ENCODE measurements around the gene SPATS2. TPM values are rescaled to one million over a fixed set of nuclear protein-coding genes. Genes with fewer than 3 reads are reported as not detected.
"Not testable (repeated sequence)": the region's sequence is repeated elsewhere in the genome, so short reads cannot be mapped to it uniquely, and the experiment has no call there.

SPATS2 gene
- total RNA-seq, 1 donor from 2014 or later = 12.3 TPM

DNA sequence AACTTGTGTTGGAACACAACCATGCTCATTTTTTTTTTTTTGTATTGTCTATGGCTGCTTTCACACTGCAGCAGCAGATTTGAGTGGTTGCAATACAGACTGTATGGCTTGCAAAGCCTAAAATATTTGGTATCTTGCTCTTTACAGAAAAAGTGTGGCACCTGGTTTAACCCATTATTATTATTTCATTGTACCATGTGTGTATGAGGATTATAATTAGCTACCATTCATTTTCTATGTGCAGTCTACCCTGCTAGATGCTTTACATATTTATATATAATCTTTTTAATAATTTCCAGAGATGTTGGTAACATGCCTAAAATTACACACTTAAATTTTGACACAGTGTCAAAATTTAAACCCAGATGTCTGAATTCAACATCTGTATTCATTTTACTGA, 37.7 kb downstream of the SPATS2 start:
- no peak for DNase-seq (ENCODE audit: low spot score)

DNA sequence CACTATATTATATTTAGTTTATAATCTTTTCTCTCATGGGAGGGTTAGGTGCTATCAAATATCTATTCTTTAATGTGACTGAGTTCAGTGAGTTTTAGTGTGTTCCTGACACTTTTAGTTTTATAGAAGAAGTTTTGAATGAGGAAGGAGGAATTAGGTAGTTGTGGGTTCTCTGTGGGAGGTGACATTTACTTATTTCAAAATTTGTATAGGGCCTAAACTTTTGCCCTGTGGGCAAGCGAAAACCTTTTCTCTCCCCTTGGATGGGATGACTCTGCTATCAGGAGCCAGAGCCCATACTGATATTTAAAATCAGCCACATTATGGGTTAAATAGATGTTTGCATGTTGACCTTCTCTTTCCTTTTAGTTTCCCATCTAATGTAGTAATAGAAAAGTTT, 43.6 kb downstream of the SPATS2 start:
- DNase-seq (ENCODE audit: low spot score) = no peak

- DNase-seq (ENCODE audit: low spot score) = no peak
Observed at GRCh38 chr12:49413010-49413409, 45.7 kb downstream of the SPATS2 start.

DNA sequence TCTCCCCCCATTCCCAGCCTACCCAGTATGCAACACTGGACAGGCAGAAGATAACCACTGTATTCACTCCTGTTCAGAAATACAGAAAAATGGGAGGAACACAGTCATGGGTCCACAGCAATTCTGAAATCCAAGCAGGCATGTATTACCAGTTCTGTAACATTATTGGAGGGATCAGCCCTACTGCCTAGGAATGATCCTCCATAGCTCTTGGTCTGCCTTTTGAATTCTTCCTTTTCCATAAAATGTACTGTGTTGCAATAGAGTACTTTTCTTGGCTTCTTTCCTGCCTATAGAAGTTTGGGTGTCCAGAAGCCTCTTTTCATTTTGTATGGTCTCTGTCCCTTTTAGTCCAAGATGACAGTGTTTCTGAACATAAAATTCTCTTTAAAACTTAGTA, 46.5 kb downstream of the SPATS2 start:
- peak; percentile 31 for DNase-seq (ENCODE audit: low spot score)

DNA sequence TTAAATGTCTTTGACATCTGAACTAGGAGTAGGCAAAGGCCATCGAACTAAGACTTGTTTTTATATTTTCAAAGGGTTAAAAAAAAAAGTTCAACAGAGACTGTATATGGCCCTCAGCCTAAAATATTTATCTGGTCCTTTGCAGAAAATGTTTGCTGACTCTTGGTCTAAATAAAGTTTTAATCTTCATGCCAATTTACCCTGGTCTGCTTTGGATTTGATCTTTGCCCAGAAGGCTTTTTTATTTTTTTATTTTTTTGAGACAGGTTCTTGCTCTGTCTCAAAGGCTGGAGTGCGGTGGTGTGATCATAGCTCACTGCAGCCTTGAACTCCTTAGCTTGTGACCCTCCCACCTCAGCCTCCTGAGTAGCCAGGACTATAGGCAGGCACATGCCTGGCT, 47.1 kb downstream of the SPATS2 start:
- DNase-seq (ENCODE audit: low spot score) = no peak

DNA sequence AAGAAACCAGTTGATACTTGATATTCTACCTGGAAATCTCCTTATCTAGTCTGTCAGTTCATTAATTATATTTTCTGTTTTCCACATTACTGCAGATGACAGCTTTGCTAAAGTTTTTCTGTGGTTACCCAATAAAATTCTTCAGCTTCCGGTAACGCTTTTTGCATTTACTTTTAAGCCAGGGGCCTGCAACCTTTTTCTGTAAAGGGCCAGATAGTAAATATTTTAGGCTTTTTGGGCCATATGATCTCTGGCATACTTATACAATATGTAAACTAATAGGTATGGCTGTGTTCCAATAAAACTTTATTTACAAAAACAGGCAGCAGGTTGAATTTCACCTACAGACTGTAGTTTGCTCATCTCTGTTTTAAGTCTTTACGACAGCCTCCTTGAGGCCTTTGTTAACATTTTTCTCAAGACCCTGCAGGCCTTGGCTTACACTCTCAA, 48.3 kb downstream of the SPATS2 start:
- peak; percentile 12 for DNase-seq (ENCODE audit: low spot score)

GRCh38 chr12:49416892-49417291, 49.6 kb downstream of the SPATS2 start:
- DNase-seq (ENCODE audit: low spot score) = peak; percentile 12

DNA sequence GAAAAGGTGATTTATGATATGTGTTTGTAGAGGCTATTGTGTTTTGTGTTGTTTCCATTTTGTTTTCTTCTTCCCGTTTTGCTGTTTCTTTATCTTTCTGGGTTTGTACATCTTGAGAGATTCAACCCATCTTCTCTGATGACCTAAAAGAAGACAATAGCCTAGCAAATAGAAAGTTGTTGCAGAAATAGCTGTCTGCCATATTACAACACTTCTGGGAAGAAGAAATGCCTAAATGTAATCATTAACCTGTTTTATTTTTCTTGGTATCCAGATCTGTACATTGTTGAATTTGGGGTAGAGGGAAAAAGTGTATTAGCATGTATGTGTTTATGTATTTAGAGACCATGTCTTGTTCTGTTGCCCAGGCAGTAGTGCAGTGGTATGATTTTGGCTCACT, 50.3 kb downstream of the SPATS2 start:
- no peak for DNase-seq (ENCODE audit: low spot score)

GRCh38 chr12:49420556-49420955, 53.3 kb downstream of the SPATS2 start:
- no peak for DNase-seq (ENCODE audit: low spot score)

GRCh38 chr12:49422114-49422513, 54.9 kb downstream of the SPATS2 start:
- DNase-seq (ENCODE audit: low spot score) = no peak

DNA sequence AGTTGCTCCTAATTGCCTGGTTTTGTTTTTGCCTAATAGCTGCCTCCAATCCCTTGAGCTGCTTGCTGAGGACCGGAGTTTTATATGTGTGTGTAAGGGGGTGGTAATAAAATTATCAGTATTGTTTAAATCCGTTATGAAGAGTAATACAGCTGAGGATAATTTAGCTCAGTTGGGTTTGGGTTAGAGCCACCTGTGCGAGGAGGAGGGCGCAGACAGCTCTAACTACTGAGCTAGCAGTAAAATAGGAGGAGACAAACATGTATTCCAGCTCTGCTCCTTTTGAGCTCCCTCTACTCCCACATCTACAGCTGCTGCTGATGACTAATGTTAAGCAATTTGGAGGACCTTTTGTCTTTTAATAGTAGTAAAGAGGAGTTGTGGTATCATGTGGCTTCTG, 61.5 kb downstream of the SPATS2 start:
- peak; percentile 15 for DNase-seq (ENCODE audit: low spot score)

DNA sequence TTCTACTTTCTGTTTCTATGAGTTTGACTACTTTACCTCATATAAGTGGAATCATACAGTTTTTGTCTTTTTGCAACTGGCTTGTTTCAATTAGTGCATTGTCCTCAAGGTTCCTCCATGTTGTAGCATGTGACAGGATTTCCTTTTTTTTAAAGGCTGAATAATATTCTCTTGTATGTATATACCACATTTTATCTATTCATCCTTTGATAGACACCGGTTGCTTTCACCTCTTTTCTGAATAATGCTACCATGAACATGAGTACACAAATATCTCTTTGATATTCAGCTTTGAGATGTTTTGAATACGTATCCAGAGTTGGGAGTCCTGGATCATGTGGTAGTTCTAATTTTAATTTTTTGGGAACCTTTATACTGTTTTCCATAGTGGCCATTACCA, 65.4 kb downstream of the SPATS2 start:
- no peak for DNase-seq (ENCODE audit: low spot score)

GRCh38 chr12:49436799-49437198, 69.5 kb downstream of the SPATS2 start:
- DNase-seq (ENCODE audit: low spot score) = not testable (repeated sequence)

DNA sequence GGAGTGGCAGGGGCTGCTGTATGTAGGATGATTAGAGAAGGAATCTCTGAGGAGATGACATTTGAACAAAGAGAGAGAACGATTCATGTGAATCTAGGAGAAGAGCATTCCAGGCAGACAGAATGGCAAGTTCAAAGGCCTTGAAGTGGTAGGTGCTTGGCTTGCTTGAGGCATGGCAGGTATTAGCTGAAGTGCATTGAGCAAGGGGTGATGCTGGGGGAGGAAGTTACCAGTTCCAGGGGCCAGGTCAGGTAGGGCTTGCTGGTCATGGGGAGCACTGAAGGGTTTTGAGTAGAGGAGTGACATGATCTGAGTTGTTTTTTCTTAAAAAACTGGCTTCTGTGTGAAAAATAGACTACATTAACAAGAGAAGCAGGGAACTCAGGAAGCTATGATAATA, 71.8 kb downstream of the SPATS2 start:
- no peak for DNase-seq (ENCODE audit: low spot score)

DNA sequence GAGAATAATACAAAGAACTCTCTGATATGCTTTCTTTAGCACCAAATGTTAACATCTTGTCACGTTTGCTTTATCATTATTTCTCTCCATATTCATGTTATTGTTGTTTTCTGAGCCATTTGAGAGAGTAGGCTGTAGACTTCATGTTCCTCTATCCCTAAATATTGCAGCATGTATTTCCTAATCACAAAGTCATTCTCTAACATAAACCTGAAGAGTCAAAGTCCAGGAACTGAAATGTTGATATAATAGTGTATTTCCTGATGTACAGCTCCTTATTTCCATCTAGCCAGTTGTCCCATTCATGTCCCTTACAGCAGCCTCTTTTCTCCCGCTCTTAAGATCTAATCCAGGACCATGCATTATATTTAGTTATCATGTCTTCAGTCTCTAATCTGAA, 72.8 kb downstream of the SPATS2 start:
- DNase-seq (ENCODE audit: low spot score) = no peak

DNA sequence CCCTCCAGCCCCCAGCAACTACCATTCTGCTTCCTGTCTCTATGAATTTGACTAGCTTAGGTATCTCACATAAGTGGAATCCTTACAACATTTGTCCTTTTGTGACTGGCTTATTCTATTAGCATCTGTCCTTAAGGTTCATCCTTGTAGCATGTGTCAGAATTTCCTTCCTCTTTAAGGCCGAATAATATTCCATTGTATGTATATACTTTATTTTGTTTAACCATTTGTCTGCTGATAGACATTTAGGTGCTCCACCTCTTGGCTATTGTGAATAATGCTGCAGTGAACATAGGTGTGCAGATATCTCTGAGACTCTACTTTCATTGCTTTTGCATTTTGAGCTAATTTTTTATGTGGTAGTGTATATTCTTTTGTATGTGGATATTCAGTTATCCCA, 75.7 kb downstream of the SPATS2 start:
- DNase-seq (ENCODE audit: low spot score) = no peak

DNA sequence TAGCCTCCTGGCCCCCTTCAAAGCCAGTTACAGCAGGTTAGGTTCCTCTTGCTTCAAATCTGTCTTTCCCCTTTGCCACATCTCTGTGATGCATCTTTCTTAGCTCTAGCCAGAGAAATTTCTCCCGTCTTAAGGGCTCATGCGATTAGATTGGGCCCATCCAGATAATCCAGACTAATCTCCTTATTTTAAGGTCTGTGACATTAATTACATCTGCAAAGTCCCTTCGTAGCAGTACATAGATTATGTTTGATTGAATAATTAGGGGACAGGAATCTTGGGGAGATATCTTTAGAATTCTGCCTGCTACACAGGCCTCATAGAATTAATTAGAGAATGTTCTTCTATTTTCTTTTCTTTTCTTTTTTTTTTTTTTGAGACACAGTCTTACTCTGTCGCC, 79.3 kb downstream of the SPATS2 start:
- no peak for DNase-seq (ENCODE audit: low spot score)

DNA sequence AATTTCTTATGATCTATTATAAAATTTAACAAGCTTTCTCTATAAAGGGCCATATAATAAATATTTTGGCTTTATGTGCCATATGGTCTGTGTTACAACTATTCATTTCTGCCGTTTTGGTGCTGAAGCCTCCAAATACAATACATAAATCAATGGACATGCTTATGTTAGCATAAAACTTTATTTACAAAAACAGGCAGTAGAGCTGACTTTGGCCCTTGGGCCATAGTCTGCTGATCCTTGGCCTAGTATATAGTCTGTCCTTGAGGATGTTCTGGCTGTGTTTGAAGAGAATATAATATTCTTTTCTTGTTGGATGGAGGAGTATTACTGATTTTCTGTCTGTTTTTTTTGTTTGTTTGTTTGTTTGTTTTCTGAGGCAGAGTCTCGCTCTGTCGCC, 81.6 kb downstream of the SPATS2 start:
- no peak for DNase-seq (ENCODE audit: low spot score)

GRCh38 chr12:49451468-49452259, 84.4 kb downstream of the SPATS2 start:
- DNase-seq (ENCODE audit: low spot score) = peak; percentile 20

GRCh38 chr12:49455501-49455900, 88.2 kb downstream of the SPATS2 start:
- no peak for DNase-seq (ENCODE audit: low spot score)

DNA sequence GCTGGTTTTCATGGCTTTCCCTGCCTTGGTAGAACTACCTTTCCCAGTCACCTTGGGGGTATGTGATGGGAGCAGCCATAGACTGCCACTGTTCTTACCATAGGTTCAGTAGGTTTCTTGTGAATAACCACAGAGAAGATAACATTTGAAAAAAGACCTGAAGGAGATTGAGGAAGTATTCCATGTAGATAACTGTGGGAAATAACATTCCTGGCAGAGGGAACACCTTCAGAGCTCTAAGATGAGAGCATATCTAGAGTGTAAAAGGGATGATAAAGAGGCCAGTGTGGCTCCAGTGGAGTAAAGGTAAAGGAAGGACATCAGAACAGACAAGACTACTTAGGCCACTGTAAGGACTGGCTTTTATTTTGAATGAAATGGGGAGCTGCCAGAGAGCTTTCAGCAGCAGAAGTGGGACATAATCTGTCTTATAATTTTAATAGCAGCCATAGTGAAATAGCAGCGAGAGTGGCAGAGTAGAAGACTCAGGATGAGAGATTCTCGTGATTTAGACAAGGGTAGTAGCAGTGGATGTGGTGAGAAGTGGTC, 88.9 kb downstream of the SPATS2 start:
- DNase-seq (ENCODE audit: low spot score) = no peak

GRCh38 chr12:49458816-49459215, 91.6 kb downstream of the SPATS2 start:
- DNase-seq (ENCODE audit: low spot score) = no peak

DNA sequence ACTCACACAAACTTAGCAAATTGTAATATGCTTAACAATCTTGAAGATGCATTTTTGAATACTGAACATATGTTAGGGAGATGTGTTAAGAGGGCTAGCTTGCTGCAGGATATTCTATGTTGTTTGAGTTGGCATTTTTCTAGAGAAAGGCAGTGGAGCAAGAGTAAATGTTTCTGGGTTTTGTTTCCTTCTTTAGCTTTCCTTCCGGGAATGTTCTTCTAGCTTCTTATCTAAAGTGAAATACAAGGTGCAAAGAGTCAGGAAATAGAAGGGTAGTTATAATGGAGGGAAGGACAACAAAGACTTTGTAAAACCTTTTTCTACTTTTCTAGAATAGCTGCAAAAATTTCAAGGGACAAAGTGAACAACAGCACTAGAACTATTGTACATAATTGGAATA, 94.0 kb downstream of the SPATS2 start:
- no peak for DNase-seq (ENCODE audit: low spot score)
